ENCODE data around the gene ARHGEF17.
"Not testable (repeated sequence)": the region's sequence is repeated elsewhere in the genome, so short reads cannot be mapped to it uniquely, and the experiment has no call there.

The ARHGEF17 gene, protein sequence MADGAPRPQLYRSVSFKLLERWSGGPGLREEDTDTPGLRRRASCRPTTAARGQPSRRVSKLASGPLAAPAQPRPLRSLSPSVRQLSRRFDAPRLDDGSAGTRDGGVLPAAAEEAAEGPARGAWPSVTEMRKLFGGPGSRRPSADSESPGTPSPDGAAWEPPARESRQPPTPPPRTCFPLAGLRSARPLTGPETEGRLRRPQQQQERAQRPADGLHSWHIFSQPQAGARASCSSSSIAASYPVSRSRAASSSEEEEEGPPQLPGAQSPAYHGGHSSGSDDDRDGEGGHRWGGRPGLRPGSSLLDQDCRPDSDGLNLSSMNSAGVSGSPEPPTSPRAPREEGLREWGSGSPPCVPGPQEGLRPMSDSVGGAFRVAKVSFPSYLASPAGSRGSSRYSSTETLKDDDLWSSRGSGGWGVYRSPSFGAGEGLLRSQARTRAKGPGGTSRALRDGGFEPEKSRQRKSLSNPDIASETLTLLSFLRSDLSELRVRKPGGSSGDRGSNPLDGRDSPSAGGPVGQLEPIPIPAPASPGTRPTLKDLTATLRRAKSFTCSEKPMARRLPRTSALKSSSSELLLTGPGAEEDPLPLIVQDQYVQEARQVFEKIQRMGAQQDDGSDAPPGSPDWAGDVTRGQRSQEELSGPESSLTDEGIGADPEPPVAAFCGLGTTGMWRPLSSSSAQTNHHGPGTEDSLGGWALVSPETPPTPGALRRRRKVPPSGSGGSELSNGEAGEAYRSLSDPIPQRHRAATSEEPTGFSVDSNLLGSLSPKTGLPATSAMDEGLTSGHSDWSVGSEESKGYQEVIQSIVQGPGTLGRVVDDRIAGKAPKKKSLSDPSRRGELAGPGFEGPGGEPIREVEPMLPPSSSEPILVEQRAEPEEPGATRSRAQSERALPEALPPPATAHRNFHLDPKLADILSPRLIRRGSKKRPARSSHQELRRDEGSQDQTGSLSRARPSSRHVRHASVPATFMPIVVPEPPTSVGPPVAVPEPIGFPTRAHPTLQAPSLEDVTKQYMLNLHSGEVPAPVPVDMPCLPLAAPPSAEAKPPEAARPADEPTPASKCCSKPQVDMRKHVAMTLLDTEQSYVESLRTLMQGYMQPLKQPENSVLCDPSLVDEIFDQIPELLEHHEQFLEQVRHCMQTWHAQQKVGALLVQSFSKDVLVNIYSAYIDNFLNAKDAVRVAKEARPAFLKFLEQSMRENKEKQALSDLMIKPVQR (N-terminal part only)

DNA sequence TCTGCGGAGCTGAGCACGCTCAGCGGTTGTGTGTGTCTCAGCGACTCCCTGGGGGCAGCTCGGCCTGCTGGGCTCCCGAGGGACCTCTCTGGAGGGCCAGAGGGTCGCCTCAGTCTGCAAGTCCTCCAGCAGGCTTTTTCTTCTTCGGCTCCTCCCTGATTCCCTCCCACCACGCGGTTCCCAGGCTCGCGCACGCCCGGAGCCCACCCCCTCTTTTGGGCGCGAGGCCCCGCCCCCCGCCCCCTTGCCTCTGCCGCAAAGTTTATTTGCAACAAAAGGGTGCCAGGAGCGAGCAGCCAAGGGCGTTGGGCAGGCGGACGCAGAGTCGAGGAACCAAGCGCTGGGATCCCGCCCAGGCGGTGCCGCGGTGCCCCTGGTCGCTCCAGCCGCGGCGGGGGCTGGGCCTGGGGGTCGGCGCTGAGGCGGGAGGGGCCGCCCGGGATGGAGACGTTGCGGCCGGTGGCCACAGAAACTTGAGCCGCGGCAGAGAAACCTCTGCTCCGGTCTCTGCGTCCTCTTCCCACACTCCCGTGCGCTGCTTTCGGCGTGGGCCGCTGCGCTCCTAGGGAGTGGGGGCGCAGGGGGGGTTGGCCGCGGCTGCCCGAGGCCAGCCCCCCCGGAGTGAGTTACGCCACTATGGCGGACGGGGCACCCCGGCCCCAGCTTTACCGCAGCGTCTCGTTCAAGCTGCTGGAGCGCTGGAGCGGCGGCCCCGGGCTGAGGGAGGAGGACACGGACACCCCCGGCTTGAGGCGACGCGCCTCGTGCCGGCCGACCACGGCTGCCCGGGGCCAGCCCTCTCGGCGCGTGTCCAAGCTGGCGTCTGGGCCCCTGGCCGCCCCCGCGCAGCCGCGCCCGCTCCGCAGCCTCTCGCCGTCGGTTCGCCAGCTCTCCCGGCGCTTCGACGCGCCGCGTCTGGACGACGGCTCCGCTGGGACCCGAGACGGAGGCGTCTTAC lies at the start of gene ARHGEF17:
TSS of gene ARHGEF17 (plus strand) at position 274 of the 958 bp plus-strand sequence. CDS start at position 637, 363 bp downstream.
- peak; percentile 4 to 8 for ATAC-seq

DNA sequence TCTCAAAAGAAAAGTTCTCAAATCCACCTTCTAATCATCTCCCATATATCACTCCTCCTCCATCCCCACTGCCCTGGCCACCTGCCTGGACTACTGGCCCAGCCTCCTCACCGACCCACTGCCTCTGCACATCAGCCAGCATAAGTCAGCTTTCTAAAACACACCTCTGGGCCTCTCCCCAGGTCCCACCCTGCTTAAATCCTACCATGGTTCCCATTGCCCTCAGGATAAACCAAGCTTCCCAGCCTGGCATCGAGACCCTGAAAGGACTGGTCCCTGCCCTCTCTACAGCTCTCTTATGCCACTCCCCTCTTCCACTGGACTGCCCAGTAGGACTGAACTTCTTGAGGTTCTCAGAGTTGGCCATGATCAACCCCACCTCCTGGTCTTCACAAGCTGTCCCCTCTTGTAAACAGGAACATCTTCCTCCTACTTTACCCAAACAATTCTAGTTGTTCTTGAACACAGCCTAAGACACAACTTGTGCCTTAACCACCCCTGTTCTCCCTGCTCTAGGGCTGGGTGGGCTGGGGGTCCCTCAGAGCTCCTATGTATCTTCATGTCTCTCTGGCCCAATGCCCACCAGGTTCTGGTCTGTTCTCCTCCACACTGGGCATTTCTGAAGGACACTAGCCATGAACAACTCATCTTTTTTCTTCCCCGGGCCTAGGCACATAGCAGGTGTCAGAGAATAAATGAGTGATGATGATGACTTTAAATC lies 48.5 kb upstream of the ARHGEF17 start:
- ATAC-seq = no peak

DNA sequence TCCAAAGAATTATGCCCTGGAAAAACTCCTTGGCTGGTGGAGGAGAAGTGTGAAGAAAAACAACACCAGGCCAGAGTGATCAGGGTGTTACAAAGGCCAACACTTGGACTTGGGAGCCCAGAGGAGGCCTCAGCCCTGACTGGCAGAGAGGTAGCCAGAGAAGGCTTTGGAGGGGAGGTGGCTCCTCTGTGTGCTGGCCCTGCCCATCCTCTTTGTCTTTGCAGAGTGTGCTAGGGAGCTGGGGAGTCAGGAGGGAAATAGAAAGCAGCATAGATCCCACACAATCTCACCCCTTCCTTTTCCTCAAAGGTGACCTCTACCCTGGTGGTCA lies 48.0 kb upstream of the ARHGEF17 start:
- no peak for ATAC-seq

DNA sequence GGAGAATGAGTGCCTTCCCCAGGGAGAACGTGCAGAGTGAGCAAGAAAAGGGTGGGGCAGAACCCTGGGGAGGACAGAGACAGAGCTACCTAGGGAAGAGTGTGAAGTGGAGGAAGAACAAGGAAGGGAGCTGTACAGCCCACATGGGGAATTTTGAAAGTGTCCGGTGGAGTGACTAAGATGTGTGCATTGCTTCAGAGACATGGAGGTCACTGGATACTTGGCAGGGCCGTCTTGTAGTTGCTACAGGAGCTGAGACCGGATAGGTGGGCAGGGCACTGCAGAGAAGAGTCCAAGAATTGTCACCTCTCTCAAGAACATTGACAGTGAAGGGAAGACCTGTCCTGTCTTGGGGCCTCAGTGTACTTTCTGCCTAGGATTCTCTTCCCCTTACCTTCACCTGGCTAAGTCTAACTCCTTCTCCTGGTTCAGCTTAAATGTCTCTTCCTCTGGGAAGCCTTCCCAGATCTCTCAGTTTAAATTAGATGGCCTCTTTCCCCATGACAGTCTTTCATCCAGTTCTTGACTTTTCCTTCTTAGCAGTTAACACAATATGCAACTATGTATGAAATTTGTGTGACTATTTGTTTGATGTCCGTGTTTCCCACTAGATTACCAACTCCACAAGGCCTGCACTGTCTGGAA lies 45.1 kb upstream of the ARHGEF17 start:
- no peak for ATAC-seq

DNA sequence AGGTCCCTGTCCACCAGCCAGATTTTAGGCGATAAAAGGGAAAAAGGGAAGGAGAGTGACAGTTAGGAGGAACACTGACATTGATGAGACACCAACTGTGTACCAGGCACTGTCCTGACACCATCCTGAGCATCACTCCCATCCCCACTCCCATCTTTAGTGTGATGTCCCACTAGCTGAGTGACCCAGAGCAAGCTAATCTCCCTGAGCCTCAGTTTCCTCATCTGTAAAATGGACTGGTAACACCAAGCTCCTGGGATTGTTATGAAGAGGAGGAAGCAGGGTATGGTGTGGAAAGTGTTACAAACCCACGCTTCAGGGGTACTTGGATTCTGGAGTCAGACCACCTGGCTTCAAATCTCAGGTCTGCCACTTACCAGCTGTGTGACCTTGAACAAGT lies 44.4 kb upstream of the ARHGEF17 start:
- ATAC-seq = no peak

DNA sequence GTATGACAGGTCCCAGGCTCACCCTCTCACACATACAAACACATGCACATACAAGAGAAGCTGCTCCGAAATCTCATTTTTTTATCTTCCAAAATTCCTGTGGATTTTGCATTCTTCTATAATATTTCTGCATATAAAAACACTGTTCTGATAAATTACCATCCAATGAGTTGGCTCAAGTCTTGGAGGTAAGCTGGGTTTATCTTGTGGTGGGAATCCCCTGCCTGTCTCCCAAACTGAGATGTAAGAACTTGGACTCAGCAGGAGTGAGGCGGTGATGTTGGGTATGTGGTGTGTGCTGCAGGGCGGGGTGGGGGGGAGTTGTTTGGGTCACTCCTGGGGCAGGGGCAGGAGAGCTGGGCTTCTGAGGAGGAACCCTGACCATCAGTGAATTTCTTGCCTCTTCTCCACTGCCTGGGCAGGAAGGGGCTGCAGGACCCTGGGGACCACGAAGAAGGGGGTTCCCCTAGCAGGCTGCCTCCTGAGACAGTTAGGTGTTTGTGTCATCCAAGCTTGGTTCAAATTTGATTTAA lies 42.7 kb upstream of the ARHGEF17 start:
- ATAC-seq = no peak

DNA sequence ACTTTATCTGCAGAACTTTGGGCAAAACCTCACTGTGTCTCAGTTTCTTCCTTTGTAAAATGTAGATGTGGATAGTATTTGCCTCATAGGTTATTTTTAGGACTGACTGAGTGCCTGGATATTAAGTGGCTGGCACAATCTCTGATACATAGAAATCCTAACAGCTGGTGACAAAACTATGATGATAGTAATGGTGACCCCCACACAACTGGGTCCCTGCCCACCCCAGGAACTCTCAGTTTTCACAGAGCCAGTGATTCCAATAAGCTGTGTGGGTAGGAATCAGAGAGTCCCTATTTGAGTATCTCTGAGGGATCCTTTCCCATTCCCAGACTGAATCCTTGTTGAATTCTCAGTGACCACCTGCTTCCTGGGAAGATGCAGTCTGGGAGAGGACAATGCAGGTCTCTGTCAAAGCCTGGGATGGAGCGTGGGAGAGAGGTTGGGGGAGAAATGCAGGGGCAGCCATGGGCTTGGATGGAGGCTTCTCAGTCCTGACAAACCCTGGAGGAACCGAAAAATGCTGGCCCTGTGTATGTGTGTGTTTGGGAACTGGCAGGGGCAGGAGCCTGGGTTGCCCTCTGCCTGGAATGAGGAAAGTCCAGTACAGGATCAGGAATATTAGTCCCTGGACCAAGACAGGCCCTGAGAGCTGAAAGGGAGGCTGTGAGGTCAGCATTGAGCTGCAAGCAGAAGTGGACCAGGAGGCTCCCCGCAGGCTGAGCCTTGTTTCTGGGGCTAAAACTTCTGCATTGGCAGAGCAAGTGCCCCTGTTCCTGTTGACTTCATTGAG lies 42.0 kb upstream of the ARHGEF17 start:
- no peak for ATAC-seq

DNA sequence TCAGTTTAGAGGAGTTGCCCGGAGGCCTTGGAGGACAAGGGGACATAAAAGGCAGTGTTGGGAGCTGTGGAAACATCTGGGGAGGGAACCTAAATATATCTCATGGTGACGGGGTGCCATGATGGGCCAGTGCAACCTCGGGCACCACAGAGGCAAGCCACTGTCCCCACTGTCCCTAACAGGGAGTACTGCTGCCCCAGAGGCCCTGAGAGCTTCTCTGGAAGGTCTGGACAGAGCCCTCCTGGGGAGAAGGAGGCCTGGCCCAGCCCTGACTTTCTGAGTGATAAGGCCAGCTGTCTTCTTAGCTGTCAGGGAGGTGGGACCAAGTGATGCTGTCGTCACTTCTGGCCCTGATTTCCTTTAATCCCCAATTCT lies 41.4 kb upstream of the ARHGEF17 start:
- ATAC-seq = no peak

DNA sequence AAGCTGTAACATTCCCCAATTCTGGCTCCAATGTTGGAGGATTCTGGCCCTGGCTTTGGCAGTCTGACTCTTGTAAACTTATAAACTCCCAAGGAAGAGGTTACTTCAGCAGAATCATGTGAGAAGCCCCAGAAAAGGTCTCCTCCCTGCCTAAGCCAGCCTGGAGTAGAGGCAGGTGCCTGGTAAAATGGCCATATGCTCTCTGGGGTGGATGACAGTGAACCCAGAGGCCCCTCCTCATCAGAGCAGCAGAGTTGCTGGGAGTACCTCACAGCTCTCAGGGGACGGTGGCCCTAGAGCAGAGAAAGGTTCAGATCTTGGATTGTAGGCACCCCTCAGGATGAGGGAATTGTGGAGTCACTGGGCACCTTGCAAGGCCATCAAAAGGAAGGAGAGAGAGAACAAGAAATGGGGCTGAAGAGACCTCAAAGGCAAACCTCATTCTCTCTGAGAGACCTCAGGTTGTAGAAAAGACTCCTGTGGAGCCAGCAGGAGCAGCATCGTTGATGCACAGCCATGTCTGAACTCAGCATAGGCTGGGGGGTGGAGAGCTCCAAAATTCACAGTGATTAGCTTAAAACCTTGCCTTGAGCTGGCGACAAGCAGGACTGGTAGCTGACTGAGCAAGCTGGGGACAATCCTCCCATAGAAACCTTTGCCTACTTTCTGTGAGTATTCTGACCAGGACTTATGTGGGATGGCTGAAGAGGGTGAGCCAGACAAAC lies 40.8 kb upstream of the ARHGEF17 start:
- ATAC-seq = no peak

DNA sequence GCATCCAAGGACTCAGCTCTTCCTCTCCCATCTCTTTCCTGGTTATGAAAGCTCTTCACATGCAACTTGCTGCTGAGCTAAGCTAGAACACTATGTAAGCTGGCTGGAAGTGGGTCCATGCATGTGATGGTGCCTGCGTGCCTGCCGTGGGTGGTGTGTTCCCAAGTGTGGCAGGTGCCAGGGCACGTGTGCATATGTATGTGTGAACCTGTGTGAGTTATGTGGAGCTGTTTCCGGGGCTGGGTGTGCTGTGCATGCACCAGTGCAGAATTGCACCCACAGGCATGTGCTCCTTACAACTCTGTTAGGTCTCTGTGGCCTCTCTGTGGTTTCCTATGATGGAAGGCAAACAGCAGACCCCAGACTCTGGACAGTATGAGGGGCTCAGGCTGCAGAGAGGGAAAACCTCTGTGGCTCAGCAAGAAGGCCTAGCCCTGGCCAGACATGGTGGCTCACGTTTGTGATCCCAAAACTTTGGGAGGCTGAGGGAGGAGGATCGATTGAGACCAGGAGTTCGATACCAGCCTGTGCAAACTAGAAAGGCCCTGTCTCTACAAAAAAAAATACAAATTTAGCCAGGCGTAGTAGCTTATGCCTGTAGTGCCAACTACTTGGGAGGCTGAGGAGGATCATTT lies 40.1 kb upstream of the ARHGEF17 start:
- no peak for ATAC-seq

DNA sequence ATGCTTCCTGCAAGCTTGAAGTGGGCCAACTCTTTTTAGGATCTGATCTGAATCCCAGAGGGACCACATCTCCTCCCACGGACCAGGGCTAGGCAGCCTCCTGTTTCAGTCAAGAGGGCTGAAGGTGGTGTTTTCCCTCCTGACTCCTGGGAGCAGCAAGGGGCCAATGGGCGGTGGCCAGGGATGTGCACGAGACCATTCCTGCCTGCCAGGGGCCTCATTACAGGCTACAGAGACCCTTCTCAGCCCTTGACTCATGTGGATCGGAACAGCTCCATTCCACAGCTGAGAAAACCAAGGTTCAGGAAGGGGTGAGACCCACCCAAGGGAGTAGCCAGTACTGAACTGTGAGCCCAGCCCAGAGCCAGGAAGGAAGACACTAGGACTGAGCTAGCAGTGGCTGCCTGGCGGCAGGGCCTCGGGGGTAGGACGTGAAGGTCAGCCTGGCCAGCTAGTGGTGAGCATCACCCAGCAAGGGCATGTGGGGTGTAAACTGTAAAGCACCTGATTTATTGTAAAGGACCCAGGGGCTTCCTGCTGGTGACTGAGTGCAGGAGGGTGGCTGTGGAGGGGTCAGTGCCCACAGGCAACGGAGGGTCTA lies 39.3 kb upstream of the ARHGEF17 start:
- no peak for ATAC-seq

DNA sequence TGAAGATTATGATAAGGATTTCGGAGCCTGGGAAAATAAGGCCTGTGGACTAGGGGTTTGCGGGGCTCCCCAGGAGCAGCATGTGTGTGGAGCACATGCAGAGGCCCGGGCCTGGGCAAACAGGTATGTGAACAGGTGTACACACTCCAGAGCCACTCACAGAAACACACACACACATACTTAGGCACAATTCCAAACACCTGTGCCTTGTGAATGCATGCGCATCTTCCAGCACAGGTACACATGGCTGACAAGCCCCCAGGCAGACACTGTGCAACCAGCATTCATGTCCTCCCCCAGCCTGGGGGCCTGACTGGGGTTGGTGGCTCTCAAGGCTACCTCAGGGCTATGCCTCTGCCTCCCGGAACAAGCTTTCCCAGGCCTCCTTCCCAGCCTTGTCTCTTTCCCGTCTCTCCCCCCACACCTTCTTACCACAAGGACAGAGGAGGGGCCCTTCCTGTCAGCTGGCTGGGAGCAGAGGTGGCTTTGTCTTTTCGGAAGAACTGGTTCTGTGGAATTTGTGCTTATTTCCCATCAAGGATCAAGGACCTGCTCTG lies 38.5 kb upstream of the ARHGEF17 start:
- ATAC-seq = no peak

DNA sequence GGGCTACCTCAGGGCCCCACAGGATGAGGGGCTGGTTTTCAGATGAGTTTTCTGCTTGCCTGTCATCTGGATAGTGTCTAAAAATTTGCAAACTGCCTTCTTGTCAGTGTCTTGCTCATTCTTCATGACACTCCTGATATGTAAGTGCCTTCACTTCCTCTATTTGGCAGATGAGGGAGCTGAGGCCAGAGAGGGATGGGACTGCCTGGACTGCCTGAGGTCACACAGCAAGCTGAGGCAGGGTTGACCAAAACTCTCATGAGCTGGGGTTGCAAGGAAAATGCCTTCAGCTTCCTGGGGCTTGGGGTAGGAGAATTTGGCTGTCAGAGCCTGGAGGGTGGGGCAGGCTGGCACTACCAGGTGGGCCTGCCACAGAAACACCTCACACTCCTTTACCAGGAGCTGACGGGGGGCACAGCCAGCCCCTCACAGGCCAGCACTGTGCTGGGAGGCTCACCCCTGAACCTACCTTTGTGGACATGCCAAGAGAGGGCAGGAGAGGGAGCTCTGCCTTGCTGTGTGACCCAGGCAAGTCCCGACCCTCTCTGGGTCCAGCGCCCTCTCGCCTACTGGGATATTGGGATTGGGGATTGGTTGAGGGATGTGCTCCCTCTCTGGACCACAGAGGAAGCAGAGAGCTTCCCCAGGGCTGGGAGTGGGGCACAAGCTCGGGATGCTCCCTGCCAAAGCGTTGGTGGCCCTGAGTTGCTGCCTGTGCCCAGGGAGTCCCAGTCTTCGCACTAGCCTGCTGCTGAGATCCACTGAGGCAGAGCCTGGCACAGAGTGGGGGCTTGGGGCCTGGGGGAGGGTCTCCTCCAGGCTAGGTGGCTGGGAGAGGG lies 37.8 kb upstream of the ARHGEF17 start:
- ATAC-seq = no peak

DNA sequence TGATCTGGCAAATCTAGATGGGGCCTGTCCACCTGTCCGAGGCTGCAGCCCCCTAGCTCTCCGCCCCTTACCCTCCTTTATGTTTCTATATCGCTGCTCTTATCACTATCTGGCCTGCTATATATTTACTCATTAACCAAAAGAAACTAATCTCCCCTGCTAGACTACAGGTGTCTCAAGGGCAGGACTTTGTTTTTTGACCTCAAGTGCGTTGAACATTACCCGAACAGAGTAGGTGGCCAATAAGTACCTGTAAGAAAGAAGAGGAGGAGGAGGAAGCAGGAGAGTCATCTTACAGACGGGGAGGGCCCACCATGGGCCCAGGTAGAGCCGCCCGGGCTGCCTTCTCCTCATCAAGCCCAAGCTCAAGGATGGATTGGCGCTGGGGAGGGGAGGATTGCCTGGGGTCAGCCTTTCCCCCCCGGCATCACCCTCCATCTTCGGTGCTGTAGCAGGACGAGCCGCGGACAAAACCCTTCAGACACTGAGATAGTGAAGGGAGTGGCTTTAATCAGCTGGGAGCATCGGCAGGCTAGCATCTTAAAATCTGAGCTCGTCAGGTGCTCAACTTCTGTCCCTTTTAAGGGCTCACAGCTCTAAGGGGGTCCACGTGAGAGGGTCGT lies 37.1 kb upstream of the ARHGEF17 start:
- no peak for ATAC-seq

DNA sequence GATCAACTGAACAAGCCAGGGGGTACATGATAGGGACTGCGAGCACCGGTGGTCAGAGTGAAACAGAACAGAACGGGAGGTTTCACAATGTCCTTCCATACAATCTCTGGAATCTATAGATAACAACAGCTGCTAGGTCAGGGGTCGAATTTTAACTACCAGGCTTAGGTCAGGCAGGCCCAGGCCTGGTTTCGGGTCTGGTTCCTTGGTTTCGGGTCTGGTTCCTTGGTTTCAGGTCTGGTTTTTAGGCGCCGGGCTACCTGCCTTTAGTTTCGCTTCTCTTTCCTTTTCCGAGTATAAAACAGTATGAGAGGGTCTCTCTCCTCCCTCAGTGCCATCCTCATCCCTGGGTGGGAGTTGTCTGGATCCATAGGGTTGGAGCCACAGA lies 36.6 kb upstream of the ARHGEF17 start:
- ATAC-seq = not testable (repeated sequence)

All from activated CD4-positive, CD25-positive, alpha-beta regulatory T cell treated with anti-CD3 and anti-CD28 coated beads, Interleukin-2, amount 50 U/mL, for 24 hours (primary cell).